Measurements from ENCODE around the gene BDH1. TPM values are rescaled to one million over a fixed set of nuclear protein-coding genes. Genes with fewer than 3 reads are reported as not detected.

Gene BDH1
- total RNA-seq, 1 experiment from 2014 or later = 24.7 TPM

DNA sequence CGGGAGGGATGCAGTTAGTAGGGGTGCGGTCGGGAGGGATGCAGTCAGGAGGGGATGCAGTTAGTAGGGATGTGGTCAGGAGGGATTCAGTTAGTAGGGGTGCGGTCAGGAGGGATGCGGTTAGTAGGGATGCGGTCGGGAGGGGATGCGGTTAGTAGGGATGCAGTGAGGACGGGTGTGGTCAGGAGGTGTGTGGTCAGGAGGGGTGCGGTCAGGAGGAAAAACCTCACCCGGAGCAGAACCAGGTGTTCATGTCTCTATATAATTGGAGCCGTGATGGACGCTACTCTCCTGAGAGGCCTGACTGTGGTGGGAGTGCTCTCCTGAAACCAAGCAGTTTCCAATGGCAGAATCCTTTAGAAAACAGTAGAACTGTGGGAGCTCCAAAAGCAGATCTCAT is 95.8 kb downstream of the BDH1 start:
- DNase-seq (ENCODE audit: low read depth) = no peak

Other genes starting within 250 kb of the BDH1 start
- 38.7 and 53.1 TPM in 2 replicates for gene RUBCN, start 180.9 kb upstream of the BDH1 start, total RNA-seq (2014; rRNA removed; shearing (Covaris generic))
- 51.2 and 62.4 TPM in 2 replicates for gene FYTTD1, start 193.9 kb upstream of the BDH1 start, total RNA-seq (2014; rRNA removed; shearing (Covaris generic))
- 23.6 and 24.4 TPM in 2 replicates for gene LRCH3, start 235.3 kb upstream of the BDH1 start, total RNA-seq (2014; rRNA removed; shearing (Covaris generic))